NB4 (cell line): ENCODE measurements around the gene ACOX3.

Experiments used
- DNase-seq: peaks from one replicate; pipeline ENCODE4 v3.0.0; 2010; ENCODE audit warnings: low read depth
- H3K4me3 ChIP-seq: one replicate; pipeline ENCODE4 v1.5.1; 2011; ENCODE audit warnings: mild to moderate bottlenecking, low read depth, low read length, moderate library complexity
- CTCF ChIP-seq: IDR thresholded peaks from one replicate; pipeline ENCODE4 v1.5.1; 2012; ENCODE audit warnings: low read depth, low read length
- MYC ChIP-seq: IDR thresholded peaks from 2 replicates; pipeline ENCODE4 v1.6.1; 2011; ENCODE audit warnings: low read depth, low read length
- POLR2A ChIP-seq: IDR thresholded peaks from 2 replicates; pipeline ENCODE4 v1.6.1; 2011; ENCODE audit warnings: mild to moderate bottlenecking; ENCODE audit not compliant: insufficient read length; ENCODE audit errors: extremely low read depth
- TF ChIP-seq, protein P1 (sequence below): IDR thresholded peaks from 2 replicates; pipeline ENCODE4 v1.6.1; 2011; ENCODE audit warnings: low read depth, low read length

Gene ACOX3

GRCh38 chr4:8439914-8440491, 520 bp downstream of the ACOX3 start:
- H3K4me3 ChIP-seq, result peak overlapping the region; percentile 100
- TF ChIP-seq CTCF (no peak), MYC (peak; percentile 40), POLR2A (no peak)
- TF ChIP-seq, protein P1, sequence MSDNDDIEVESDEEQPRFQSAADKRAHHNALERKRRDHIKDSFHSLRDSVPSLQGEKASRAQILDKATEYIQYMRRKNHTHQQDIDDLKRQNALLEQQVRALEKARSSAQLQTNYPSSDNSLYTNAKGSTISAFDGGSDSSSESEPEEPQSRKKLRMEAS, result peak; percentile 22; the same call in 1 of the 2 replicates
- peak; percentile 86 for DNase-seq

DNA sequence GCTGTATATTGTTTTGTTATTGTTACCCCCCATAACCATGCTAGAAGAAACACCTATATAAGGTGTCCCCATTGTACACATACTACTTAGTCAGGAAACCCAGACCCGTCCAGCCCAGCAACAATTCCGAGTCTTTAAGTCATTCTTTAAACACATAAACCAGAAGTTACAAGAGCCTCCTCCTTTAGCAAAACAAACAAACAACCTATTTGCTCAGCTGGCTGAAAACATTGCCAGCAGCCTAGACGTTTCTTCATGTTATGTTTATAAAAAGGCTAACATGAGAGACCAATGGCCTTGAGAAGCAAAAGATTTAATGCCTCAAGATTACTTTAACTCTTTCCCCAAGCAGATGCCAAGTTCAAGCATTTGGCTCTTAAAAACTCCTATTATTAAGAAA, 1.4 kb downstream of the ACOX3 start:
- no peak for TF ChIP-seq MYC
- TF ChIP-seq POLR2A, result no peak
- TF ChIP-seq, protein P1, result no peak
- TF ChIP-seq CTCF, result no peak
- no peak for DNase-seq
- H3K4me3 ChIP-seq, result peak overlapping the region; percentile 100

DNA sequence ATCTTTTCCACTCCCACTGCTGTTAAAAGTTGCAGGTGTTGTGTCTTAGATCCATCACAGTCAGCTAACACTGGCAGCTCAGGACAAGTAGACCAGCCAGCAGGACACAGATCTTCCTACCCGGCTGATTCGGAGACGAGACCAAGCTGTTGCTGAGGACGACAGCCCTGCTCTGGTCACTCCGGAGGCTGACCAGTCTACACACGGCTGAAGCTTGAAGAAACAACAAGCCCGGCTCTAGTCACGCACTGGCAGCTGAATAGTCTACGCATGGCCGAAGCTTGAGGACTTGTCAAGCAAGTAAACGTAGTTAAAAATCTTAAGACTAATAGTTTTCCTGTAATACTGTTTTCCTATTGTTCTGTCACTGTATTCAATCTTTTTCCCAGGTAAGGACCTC, 1.8 kb downstream of the ACOX3 start:
- H3K4me3 ChIP-seq, result no peak overlapping the region

GRCh38 chr4:8437281-8437680, 3.2 kb downstream of the ACOX3 start:
- no peak for DNase-seq
- TF ChIP-seq POLR2A (no peak), MYC (no peak), CTCF (no peak)
- TF ChIP-seq, protein P1, result no peak
- H3K4me3 ChIP-seq, result no peak overlapping the region

More for the DNA sequence above, 1.8 kb downstream of the ACOX3 start:
- no peak for DNase-seq
- no peak for TF ChIP-seq POLR2A
- no peak for TF ChIP-seq CTCF
- TF ChIP-seq, protein P1, result no peak
- no peak for TF ChIP-seq MYC

DNA sequence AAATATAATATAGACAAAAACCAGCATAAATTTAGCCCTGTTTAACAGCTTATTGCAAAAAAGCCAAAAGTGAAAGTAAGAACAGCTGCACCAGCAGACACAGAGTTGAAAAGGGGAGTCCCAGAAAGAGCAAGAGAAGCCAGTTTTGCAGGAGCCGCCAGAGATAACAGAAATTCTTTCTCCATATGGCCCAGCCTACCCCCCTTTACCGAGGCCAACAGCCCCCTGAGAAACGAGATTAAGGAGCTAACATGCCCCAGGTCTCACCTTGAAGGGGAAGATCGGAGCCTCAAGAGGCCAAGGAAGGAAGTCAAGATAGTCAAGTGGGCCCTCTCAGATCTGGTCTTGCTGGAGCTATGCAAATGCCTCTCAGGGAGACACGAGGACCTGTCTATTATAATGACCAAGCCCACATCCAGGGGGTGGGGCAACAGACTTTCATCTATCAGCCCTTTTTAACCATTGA, 4.8 kb downstream of the ACOX3 start:
- no peak for DNase-seq
- TF ChIP-seq POLR2A, result no peak
- TF ChIP-seq MYC, result no peak
- TF ChIP-seq, protein P1, result no peak
- TF ChIP-seq CTCF, result no peak
- H3K4me3 ChIP-seq, result no peak overlapping the region
